RWPE1 (cell line): Measurements from ENCODE around the gene SLC22A31.
"Not testable (repeated sequence)": the region's sequence is repeated elsewhere in the genome, so short reads cannot be mapped to it uniquely, and the experiment has no call there.

Source experiments
- CTCF ChIA-PET: fragments of 350-600 bp; sonication (Branson Sonifier 250); formaldehyde crosslinking; extraction: SDS; loops from one replicate; lab custom pipeline; 2021; lab: Yijun Ruan, JAX
- POLR2A ChIA-PET: fragments of 400-600 bp; formaldehyde crosslinking; extraction: SDS; loops from one replicate; lab custom pipeline; 2020; ENCODE audit warnings: antibody characterized with exemption; ENCODE audit not compliant: low non-redundant PET; lab: Yijun Ruan, JAX
- DNase-seq: peaks from one replicate; pipeline ENCODE4 v3.0.0; 2012; ENCODE audit warnings: low spot score
- H3K27ac ChIP-seq: fragments of 450-650 bp; 2 replicates; pipeline ENCODE4 v1.5.1; 2017
- TF ChIP-seq, protein P1 (sequence below): fragments of 450-650 bp; conservative IDR thresholded peaks from 2 replicates; pipeline ENCODE4 v1.5.1; 2017; ENCODE audit warnings: low read depth, mild to moderate bottlenecking

SLC22A31 gene

DNA sequence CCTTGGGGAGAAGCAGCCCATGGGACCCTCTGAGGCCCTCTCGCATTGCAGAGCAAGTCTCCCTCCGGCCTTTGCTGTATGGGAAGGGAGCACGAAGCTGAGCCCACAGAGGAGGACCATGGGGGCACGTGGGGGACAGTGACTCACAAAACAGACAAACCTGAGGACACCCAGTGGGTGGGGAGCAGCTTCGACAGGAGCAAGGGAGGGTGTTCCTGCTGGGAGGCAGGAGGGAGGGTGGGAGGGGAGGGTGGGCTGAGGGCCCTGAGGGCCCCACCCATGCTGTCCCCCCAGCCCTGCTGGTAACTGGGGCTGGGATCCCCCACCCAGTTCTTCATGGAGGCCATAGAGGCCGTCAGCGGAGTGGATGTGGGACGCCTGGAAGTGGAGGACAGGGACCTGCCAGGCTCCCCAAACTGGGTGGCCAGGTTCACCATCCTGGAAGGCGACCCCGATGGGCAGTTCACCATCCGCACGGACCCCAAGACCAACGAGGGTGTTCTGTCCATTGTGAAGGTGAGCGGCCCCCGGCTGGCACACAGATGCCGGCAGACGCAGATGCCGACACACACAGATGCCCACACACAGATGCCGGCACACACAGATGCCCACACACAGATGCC, 12.5 kb downstream of the SLC22A31 start:
- ChIA-PET CTCF (interaction anchor here (0.5 to 1.1 kb wide), 2 partner anchors 20 to 733 kb away, joined by 4 to 5 read pairs; no protein-coding TSS in a partner anchor), POLR2A (no interaction called here)
- H3K27ac ChIP-seq = no peak overlapping the region
- TF ChIP-seq, protein P1, sequence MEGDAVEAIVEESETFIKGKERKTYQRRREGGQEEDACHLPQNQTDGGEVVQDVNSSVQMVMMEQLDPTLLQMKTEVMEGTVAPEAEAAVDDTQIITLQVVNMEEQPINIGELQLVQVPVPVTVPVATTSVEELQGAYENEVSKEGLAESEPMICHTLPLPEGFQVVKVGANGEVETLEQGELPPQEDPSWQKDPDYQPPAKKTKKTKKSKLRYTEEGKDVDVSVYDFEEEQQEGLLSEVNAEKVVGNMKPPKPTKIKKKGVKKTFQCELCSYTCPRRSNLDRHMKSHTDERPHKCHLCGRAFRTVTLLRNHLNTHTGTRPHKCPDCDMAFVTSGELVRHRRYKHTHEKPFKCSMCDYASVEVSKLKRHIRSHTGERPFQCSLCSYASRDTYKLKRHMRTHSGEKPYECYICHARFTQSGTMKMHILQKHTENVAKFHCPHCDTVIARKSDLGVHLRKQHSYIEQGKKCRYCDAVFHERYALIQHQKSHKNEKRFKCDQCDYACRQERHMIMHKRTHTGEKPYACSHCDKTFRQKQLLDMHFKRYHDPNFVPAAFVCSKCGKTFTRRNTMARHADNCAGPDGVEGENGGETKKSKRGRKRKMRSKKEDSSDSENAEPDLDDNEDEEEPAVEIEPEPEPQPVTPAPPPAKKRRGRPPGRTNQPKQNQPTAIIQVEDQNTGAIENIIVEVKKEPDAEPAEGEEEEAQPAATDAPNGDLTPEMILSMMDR = no peak
- no peak for DNase-seq

DNA sequence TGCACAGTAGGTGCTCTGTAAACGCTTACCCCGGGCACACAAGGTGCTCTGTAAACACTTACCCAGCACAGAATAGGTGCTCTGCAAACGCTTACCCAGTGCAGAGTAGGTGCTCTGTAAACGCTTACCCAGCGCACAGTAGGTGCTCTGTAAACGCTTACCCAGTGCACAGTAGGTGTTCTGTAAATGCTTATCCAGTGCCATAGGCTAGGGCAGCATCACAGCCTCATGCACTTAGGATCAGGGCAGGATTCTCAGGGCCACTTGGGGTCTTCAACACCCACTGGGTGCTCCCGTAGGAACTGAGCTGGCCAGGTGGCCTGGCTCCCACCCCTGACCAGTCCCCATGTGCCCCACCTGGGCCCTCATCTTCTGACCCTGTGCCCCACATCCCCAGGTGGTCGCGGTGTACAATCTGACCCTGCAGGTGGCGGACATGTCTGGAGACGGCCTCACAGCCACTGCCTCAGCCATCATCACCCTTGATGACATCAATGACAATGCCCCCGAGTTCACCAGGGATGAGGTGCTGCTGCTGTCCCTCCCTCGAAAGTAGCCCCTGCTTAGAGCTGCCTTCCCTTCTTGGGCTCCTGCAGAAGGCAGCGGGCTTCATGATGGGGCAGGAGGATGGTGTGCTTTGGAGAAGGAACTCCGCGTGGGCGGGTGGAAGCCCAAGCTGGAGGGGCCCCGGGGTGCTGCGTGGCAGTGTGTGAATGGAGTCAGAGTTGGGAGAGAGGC, 13.1 kb downstream of the SLC22A31 start:
- no peak for DNase-seq
- POLR2A ChIA-PET = no interaction called here
- CTCF ChIA-PET = interaction anchor here (0.5 to 1.1 kb wide), 2 partner anchors 20 to 732 kb away, joined by 4 to 5 read pairs; no protein-coding TSS in a partner anchor
- no peak overlapping the region for H3K27ac ChIP-seq
- TF ChIP-seq, protein P1 = no peak

DNA sequence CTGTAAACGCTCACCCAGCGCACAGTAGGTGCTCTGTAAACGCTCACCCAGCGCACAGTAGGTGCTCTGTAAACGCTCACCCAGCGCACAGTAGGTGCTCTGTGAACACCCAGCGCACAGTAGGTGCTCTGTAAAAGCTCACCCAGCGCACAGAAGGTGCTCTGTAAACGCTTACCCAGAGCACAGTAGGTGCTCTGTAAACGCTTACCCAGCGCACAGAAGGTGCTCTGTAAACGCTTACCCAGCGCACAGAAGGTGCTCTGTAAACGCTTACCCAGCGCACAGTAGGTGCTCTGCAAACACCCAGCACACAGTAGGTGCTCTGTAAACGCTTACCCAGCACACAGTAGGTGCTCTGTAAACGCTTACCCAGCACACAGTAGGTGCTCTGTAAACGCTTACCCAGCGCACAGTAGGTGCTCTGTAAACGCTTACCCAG, 13.7 kb downstream of the SLC22A31 start:
- DNase-seq, POLR2A ChIA-PET, H3K27ac ChIP-seq, CTCF ChIA-PET: not testable (repeated sequence)

DNA sequence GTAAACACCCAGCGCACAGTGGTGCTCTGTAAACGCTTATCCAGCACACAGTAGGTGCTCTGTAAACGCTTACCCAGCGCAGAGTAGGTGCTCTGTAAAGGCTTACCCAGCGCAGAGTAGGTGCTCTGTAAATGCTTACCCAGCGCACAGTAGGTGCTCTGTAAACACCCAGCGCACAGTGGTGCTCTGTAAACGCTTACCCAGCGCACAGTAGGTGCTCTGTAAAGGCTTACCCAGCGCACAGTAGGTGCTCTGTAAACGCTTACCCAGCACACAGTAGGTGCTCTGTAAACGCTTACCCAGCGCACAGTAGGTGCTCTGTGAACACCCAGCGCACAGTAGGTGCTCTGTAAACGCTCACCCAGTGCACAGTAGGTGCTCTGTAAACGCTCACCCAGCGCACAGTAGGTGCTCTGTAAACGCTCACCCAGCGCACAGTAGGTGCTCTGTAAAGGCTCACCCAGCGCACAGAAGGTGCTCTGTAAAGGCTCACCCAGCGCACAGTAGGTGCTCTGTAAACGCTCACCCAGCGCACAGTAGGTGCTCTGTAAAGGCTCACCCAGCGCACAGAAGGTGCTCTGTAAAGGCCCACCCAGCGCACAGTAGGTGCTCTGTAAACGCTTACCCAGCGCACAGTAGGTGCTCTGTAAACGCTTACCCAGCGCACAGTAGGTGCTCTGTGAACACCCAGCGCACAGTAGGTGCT, 14.3 kb downstream of the SLC22A31 start:
- POLR2A ChIA-PET, DNase-seq, CTCF ChIA-PET, H3K27ac ChIP-seq: not testable (repeated sequence)

DNA sequence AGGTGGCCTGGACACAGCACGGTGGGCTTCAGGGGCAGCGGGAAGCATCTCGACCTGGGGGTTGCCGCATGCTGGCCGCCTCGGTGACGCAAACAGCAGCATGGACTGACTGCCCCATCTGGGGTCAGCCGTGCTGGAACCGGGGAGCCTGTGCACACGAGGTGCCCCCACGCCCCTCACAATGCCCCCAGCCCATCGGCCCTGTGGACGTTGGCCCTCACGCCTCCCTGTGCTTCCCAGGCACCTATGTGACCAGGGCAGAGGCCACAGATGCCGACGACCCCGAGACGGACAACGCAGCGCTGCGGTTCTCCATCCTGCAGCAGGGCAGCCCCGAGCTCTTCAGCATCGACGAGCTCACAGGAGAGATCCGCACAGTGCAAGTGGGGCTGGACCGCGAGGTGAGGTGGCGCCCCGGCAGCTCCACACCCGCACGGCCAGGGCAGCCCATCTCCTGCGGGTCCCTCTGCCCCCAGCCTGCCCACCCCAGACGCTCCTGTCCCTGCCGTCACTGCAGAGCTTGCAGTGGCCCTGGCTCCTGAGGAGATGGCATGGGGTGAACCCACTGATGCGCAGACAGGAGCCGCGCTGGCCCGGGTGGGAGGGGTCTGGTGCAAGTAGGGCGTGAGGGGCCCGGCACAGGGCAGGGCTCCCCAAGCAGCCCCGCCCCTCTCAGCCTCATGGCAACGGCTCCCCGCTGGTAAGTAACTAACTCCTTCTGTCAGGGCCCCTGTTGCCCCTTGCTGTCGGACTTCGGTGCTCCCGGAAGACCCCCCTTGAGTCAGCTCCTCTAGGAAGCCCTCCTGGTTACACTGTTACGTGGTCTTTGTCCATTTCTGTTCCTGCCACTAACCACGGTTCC, 15.2 kb downstream of the SLC22A31 start:
- no peak for DNase-seq
- ChIA-PET CTCF (interaction anchor here (0.5 to 0.6 kb wide), 2 partner anchors 79 to 1490 kb away, joined by 3 read pairs; no protein-coding TSS in a partner anchor), POLR2A (no interaction called here)
- TF ChIP-seq, protein P1 = no peak
- H3K27ac ChIP-seq = no peak overlapping the region

DNA sequence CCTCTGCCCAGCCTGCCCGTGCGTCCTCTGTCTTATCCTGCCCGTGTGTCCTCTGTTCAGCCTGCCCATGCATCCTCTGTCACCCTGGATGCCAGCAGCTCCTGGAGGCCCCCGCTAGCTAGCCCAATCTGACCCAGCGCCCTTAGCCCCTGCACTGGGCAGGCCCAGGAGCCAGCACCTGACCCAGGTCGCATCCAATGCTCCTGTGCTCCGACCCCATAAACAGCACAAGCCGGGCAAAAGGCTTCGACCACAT, 15.7 kb downstream of the SLC22A31 start:
- no peak overlapping the region for H3K27ac ChIP-seq
- ChIA-PET CTCF (no interaction called here), POLR2A (no interaction called here)
- TF ChIP-seq, protein P1 = no peak
- no peak for DNase-seq
